Measurements from ENCODE around the gene PTCD1.
A peak's percentile ranks its signal among the peaks of the same experiment; 100 is the strongest.
"Not testable (repeated sequence)": the region's sequence is repeated elsewhere in the genome, so short reads cannot be mapped to it uniquely, and the experiment has no call there.

Gene PTCD1

DNA sequence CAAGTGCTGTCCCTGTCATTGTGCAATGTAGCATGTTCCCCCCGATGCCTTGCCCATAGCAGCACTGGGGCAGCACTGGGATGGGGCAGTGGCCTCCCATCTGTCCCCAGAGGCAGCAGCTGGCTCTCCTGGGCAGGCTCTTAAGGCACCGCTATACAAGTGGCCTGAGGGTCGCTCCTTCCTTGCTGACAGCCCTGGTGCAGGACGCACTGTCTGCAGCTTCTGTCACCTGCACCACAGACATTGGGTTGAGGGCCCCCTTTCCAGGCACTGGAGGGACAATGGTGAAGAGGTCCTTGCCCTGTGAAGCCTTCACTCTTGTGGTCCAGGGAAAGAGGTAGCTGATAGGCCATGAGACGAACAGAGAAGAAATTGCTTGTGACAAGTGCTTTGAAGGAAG, 10.7 kb upstream of the PTCD1 start:
- no peak for DNase-seq

DNA sequence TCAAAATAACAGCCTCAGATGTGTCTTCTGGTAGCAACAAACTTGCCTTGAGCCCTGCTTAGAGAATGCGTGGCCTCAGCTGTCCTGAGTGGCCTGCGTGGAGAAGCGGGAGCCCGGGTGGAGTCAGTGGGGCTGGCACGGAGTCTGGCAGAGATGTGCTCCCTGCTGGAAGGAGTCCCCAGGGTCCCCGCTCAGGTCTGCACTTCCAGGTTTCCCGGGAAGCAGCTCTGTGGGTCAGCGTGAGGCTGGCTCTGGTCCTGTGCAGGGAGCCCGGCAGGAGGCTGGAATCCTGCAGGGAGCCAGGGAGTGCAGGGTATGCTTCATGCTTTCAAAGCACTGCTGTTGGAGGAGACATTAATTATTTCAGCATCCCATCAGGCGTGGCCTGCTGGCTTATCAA, 10.3 kb upstream of the PTCD1 start:
- no peak for DNase-seq

DNA sequence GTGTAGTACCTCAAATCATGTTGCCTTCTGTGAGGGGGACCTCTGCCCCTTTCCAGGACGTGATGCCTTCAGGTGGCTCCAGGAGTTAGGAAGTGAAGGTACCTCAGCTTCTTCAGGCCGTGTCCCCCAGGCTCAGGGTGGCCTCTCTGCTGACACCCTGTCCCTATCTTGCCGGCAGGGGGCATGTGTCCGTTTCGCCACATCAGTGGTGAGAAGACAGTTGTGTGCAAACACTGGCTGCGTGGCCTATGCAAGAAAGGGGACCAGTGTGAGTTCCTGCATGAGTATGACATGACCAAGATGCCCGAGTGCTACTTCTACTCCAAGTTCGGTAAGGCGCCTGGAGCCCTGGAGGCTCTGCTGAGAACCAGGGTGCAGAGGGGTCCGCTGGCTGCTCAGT, 9.3 kb upstream of the PTCD1 start:
- DNase-seq = no peak

DNA sequence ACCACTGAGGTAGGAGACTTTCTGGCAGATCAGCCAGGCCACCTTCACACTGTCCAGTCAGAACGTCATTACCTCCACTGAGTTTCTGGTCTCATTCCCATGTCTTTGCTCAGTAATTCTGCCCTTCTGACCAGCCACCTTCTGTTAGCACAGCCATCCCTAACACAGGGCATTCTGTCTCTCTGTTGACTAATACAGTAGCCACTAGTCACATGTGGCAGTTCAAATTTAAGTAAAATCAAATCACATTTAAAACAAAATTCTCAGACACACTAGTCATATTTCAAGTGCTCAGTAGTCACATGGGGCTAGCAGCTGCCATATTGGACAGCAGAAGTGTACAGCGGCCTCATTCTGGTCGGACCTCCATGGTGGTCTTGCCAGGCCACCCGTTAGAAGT, 7.5 kb upstream of the PTCD1 start:
- DNase-seq = no peak

DNA sequence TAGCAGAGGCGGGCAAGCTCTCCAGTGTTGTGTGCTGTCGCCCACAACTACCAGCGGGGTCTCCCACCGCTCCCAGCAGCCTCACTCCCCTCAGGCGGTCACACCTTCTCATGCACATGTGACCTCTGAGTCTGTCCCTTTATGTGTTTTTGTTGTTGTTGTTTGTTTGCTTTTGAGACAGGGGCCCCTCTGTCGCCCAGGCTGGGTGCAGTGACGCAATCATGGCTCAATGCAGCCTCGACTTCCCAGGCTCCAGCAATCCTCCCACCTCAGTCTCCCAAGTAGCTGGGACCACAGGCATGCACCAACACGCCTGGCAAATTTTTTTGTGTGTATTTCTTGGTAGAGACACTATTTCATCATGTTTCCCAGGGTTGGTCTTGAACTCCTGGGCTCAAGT, 1.6 kb upstream of the PTCD1 start:
- DNase-seq = no peak

- no peak for DNase-seq
These were observed 539 bp downstream of the PTCD1 start for GRCh38 chr7:99437946-99438572.

- DNase-seq = no peak
These were observed 5.4 kb downstream of the PTCD1 start for GRCh38 chr7:99433158-99433557.

DNA sequence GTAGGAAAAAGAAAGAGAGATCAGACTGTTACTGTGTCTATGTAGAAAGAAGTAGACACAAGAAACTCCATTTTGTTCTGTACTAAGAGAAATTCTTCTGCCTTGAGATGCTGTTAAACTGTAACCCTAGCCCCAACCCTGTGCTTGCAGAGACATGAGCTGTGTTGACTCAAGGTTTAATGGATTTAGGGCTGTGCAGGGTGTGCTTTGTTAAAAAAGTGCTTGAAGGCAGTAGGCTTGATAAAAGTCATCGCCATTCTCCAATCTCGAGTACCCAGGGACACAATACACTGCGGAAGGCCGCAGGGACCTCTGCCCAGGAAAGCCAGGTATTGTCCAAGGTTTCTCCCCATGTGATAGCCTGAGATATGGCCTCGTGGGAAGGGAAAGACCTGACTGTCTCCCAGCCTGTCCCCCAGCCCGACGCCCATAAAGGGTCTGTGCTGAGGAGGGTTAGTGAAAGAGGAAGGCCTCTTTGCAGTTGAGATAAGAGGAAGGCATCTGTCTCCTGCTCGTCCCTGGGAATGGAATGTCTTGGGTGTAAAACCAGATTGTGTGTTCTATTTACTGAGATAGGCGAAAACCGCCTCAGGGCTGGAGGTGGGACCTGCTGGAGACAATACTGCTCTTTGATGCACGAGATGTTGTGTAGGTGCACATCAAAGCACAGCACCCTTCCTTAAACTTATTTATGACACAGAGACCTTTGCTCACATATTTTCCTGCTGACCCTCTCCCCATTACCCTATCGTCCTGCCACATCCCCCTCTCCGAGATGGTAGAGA, 6.7 kb downstream of the PTCD1 start:
- not testable (repeated sequence) for DNase-seq

DNA sequence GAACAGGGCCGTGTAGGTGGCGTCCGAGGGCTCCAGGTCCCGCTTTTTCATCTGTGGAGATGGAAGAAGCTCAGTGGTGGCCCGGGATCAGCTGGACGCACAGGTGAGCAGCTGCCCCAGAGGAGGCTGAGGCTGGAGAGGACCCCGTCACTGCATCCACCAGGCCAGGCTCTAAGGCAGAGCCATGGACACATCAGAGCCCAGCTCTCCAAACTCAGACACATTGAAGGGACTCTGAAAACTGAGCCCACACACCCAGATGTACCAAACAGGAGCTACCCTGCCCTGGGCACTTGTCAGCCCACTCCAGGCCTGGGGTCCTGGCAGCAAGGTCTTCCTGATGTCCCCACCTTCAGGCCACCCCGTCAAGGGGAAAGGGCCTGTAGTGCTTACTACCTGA, 8.8 kb downstream of the PTCD1 start:
- DNase-seq = no peak

GRCh38 chr7:99428972-99429566, 9.5 kb downstream of the PTCD1 start:
- no peak for DNase-seq

- DNase-seq = no peak
These were observed 13.5 kb downstream of the PTCD1 start for GRCh38 chr7:99424932-99425730.

DNA sequence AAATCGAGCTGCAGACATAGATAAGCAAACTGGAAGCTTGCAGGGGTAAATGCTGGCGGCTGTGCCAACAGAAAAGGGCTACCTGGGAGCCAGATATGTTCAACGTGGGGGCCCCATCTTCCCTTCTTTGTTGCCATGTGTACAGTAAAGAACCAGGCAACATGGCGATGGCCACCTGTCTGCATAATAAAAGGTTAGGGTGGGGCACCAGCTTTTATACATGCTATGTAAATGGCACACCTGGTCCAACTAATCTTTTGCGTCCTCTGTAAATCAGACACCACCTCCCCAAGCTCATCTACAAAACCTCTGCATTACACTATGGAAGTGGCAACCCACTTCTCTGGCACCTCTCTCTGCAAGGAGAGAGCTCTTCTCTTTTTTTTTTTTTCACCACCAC, 16.0 kb downstream of the PTCD1 start:
- DNase-seq = no peak

DNA sequence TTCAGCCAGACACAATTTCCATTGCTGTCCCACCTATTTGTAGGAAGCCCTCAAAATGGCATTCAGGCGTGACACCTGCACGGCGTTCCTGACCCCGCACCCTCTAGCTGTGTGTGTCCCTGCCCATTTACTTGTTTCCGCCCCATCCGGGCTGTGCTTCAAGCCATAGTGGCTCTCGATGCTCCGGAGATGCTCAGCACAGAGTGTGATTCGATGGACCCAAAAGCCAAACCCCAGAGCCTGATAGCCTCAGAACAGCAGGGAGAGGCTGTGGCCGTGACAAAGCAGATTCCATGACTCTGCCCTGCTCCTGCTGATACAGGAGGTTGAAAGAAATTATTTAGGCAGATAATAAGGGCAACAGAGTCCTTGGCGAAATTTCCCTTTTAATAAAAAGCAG, 16.4 kb downstream of the PTCD1 start:
- DNase-seq = no peak

GRCh38 chr7:99420986-99421385, 17.6 kb downstream of the PTCD1 start:
- no peak for DNase-seq

DNA sequence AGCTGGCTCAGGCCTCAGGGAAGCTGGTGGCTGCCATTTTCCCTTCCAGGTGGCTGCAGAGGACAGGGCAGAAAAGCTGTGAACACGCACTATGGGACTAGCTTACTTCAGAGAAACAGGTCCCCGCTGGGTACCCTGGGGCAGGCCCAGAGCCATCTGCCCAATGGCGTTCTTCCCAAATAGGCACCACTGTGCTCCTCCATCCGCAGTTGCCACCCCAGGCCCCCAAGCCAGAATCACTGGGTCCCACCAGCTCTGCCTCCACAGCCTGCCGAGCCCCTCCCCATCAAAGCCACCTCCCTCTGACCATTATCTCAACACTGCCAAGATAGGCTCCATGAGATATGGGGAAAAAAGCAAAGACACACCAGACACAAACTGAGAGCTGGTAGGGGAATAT, 18.4 kb downstream of the PTCD1 start:
- no peak for DNase-seq

DNA sequence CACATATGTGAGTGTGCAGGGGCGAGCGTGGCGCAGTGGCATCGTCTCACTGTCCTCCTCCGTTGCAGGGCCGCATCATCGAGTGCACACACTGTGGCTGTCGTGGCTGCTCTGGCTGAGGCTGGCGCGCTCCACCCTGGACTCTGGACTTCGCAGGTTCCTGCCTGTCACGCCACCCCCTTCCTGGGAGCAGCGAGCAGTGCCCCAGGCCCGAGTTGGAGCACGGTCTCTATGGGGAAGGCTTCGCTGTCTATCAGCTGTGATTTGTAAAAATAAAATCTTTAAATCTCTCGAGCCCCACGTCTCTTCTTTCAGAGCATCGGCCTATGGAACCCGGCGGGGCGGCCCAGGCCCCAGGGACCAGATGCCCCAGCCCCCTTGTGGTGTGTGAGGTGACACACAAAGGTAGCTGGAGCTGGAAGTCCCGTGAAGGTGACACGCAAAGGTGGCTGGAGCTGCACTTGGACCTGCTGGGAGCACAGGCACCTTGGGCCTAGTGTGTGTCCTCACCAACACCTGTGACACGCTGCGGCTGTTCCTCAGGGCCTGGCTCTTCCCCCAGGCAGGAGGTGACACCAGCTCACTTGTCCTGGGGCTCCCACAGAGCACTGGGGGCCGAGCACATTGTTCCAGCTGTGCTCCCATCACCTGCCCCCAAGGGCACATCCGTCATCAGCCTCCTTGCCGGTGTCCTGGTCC, 19.1 kb downstream of the PTCD1 start:
- no peak for DNase-seq

DNA sequence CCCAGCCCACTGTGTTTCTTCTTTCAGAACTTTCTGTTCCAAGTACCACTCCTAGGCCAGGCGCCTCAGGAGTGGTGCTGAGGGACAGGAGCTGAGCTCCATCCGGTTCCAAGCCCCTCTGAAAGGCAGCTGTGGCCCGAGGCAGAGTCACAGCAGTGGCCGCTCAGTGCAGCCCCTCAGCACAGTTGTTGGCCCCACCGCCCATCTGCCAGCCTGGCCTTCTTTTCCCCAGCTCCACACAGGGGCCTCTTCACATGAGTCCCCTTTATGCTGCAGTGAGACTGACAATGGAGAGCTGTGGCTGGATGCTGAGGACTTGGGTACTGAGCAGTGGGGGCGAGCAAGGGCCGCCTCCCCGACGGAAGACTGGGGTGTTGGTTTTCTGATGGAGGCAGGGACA, 20.3 kb downstream of the PTCD1 start:
- DNase-seq = no peak

DNA sequence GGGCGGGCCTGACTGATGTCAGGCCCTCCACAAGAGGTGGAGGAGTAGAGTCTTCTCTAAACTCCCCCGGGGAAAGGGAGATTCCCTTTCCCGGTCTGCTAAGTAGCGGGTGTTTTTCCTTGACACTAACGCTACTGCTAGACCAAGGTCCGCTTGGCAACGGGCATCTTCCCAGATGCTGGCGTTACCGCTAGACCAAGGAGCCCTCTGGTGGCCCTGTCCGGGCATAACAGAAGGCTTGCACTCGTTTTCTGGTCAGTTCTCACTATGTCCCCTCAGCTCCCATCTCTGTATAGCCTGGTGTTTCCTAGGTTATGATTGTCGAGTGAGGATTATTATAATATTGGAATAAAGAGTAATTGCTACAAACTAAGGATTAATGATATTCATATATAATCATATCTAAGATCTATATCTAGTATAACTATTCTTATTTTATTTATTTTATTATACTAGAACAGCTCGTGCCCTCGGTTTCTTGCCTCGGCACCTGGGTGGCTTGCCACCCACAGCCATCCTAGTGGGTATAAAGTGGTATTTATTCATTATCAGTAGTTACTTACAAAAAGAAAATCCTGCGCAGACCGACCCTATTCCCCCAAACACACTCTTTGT, 23.0 kb downstream of the PTCD1 start:
- DNase-seq = not testable (repeated sequence)

DNA sequence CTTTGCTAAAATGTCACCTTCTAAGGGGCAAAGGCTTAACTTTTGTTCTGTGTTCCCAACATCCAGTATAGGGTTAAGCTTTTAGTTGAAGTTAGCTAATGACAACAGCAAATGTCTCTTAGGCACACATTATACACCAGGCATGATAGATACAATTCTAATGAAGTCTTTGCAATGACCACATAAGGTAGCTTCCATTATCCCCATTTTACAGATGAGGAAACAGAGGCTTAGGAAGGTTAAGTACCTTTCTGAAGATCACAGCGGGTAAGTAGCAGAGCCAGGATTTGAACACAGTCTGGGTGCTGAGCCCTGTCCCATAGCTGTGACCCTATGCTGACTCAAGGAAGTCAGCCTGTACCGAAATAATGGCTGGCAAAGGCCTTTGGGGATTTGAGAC, 28.0 kb downstream of the PTCD1 start:
- DNase-seq = no peak

DNA sequence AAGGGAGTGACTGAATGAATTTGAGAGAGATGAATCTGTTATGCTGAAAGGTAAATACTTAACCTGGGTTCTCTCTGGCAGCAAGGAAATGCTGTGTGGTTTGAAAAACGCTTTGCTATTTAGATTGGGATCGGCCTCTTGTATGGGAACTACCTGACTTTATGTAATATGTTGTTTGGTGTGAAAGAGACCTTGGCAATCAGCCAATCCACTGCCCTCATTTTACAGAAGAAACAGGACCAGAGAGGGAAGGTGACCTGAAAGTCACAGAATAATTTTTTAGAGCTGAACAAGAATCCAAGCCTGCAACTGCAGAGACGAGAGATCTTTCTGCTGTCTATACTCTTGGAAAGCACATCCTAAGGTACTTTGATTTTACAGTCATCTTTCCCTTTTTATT, 28.8 kb downstream of the PTCD1 start:
- DNase-seq = no peak

DNA sequence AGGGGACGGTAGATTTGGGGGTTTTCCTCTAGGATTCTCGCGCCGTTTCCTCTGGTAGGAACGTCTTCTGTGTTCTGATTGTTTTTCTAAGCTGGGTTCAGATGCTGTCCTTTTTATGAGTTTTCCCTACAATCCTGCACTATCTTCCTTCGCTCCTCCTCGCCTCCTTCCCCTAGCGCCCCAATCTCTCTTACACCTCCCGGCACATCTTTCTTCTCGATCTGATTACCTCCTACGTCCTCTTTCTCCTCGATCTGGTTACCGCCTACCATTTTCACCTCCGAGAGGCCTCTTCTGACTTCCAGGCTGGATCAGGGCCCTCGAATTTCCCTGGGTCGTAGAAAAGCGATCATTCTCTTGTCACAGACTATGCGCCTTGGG, 29.4 kb downstream of the PTCD1 start:
- no peak for DNase-seq

DNA sequence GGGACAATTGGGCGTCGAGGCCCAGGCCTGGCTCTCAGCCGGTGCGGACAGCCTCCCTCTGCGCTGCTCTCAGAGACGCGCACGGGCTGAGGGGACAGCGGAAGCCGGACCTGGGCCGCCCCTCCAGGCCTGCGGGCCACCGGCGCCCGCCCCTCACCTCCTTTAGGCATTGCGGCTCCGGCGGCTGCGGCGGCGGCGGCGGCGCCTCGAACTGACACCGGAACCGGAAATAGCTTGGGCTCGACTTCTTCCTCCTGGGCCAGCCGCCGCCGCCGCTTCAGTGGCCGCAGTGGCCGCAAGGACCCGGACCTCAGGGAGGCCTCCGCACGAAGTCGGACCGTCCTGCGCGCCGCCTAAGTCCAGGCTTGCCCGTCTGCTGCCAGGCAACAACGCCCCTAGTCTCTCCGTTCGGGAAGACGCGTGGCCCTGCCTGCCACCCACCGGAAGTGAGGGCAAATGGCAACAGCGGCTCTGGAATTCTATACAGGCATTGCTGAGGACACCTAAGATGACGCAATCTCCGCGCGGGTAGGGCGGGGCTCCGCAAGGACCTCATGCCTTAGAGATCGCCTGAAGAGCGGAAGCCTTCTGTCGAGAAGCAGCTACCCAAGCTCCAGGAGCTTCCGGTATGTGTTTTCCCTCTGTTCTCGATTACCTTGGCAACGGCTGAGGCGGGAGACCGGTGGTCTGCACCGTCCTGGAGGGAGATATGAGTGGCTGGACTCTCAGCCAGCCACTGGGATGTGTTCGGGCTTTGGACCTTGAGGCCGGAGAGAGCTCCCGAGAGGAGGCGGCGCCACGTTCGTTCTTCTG, 30.0 kb downstream of the PTCD1 start, which contains the start of the genes BUD31 and PDAP1:
Gene BUD31, plus strand, starts transcription at position 591 of the 813 bp plus-strand sequence. CDS start 2,124 bp downstream, outside the sequence.
Gene PDAP1, minus strand, starts transcription at position 219 of the 813 bp plus-strand sequence. Its CDS starts 49 bp downstream, at position 170.
- peak; percentile 94 to 98 for DNase-seq

Measured in NCI-H1930 (cell line).